Measurements from ENCODE around the gene SLC3A2. TPM values are rescaled to one million over a fixed set of nuclear protein-coding genes. Genes with fewer than 3 reads are reported as not detected.
A peak's percentile ranks its signal among the peaks of the same experiment; 100 is the strongest.

SLC3A2 gene
- total and polyA plus RNA-seq, 2 of the 13 experiments (the other 11 are each of a cell fraction or from before 2014, with no cell fraction given): 213 to 226 TPM

DNA sequence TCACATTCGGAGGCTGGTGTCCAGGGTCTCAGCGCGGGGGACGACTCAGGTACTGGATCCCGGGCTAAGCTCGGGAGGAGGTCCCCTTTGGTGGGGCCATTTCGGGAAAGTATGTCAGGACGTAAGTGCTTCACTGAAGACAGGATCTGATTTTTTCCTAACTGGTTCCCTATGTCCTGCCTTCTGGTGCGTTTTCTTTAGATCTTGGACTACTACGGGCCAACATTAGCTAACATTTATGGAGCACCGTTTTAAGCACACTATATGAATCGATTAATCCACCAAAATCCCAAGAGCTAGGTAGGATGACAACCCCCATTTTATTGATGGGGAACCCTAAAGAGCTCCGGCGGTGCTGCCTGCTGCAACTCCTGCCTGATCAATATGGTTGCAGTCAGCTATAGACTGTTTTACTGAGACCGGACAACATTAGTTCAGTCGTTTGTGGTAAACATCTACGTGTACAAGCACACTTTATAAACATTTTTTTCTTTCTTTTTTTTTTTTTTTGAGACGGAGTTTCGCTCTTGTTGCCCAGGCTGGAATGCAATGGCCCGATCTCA, 24.3 kb upstream of the SLC3A2 start (continued):
- TF ChIP-seq, protein P1, sequence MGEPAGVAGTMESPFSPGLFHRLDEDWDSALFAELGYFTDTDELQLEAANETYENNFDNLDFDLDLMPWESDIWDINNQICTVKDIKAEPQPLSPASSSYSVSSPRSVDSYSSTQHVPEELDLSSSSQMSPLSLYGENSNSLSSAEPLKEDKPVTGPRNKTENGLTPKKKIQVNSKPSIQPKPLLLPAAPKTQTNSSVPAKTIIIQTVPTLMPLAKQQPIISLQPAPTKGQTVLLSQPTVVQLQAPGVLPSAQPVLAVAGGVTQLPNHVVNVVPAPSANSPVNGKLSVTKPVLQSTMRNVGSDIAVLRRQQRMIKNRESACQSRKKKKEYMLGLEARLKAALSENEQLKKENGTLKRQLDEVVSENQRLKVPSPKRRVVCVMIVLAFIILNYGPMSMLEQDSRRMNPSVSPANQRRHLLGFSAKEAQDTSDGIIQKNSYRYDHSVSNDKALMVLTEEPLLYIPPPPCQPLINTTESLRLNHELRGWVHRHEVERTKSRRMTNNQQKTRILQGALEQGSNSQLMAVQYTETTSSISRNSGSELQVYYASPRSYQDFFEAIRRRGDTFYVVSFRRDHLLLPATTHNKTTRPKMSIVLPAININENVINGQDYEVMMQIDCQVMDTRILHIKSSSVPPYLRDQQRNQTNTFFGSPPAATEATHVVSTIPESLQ (CRISPR knock-in tag; conservative IDR thresholded peaks at IDR 0.05): no peak
- TF ChIP-seq ZNF619 (CRISPR knock-in tag; IDR thresholded peaks at IDR 0.05): no peak
- no peak for TF ChIP-seq ZBTB3 (CRISPR knock-in tag; IDR thresholded peaks at IDR 0.05; ENCODE audit: borderline replicate concordance, low read depth)
- no peak for TF ChIP-seq TCF12 (IDR thresholded peaks at IDR 0.05)
- no peak for TF ChIP-seq TCF12 (CRISPR knock-in tag; IDR thresholded peaks at IDR 0.05)
- TF ChIP-seq ZMYM3 (CRISPR knock-in tag; IDR thresholded peaks at IDR 0.05): no peak
- TF ChIP-seq SMAD9 (CRISPR knock-in tag; IDR thresholded peaks at IDR 0.05): peak; percentile 13; the same call in 1 of the 2 replicates
- no peak for TF ChIP-seq RBFOX2 (IDR thresholded peaks at IDR 0.05; ENCODE audit: low read depth, low read length)
- no peak for TF ChIP-seq ZBTB7A (CRISPR knock-in tag; IDR thresholded peaks at IDR 0.05)
- no peak for TF ChIP-seq SIN3A (IDR thresholded peaks at IDR 0.05; ENCODE audit: borderline replicate concordance, low read depth, low read length)
- TF ChIP-seq ZNF546 (CRISPR knock-in tag; conservative IDR thresholded peaks at IDR 0.05): no peak
- no peak for TF ChIP-seq ZNF672 (CRISPR knock-in tag; IDR thresholded peaks at IDR 0.05)
- no peak for TF ChIP-seq ZNF572 (CRISPR knock-in tag; IDR thresholded peaks at IDR 0.05)
- no peak for TF ChIP-seq NFYC (CRISPR knock-in tag; IDR thresholded peaks at IDR 0.05)
- no peak for TF ChIP-seq ZNF44 (CRISPR knock-in tag; IDR thresholded peaks at IDR 0.05)
- no peak for TF ChIP-seq TGIF2 (CRISPR knock-in tag; IDR thresholded peaks at IDR 0.05)
- no peak for TF ChIP-seq ZSCAN12 (CRISPR knock-in tag; IDR thresholded peaks at IDR 0.05)
- TF ChIP-seq, protein P2, sequence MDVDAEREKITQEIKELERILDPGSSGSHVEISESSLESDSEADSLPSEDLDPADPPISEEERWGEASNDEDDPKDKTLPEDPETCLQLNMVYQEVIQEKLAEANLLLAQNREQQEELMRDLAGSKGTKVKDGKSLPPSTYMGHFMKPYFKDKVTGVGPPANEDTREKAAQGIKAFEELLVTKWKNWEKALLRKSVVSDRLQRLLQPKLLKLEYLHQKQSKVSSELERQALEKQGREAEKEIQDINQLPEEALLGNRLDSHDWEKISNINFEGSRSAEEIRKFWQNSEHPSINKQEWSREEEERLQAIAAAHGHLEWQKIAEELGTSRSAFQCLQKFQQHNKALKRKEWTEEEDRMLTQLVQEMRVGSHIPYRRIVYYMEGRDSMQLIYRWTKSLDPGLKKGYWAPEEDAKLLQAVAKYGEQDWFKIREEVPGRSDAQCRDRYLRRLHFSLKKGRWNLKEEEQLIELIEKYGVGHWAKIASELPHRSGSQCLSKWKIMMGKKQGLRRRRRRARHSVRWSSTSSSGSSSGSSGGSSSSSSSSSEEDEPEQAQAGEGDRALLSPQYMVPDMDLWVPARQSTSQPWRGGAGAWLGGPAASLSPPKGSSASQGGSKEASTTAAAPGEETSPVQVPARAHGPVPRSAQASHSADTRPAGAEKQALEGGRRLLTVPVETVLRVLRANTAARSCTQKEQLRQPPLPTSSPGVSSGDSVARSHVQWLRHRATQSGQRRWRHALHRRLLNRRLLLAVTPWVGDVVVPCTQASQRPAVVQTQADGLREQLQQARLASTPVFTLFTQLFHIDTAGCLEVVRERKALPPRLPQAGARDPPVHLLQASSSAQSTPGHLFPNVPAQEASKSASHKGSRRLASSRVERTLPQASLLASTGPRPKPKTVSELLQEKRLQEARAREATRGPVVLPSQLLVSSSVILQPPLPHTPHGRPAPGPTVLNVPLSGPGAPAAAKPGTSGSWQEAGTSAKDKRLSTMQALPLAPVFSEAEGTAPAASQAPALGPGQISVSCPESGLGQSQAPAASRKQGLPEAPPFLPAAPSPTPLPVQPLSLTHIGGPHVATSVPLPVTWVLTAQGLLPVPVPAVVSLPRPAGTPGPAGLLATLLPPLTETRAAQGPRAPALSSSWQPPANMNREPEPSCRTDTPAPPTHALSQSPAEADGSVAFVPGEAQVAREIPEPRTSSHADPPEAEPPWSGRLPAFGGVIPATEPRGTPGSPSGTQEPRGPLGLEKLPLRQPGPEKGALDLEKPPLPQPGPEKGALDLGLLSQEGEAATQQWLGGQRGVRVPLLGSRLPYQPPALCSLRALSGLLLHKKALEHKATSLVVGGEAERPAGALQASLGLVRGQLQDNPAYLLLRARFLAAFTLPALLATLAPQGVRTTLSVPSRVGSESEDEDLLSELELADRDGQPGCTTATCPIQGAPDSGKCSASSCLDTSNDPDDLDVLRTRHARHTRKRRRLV (CRISPR knock-in tag; IDR thresholded peaks at IDR 0.05): 0 out of 2 replicates have a peak, but pooled peaks have one; percentile 12
- no peak; the same call in 1 of the 2 replicates for TF ChIP-seq ELF4 (CRISPR knock-in tag; IDR thresholded peaks at IDR 0.05; ENCODE audit: borderline replicate concordance)
- TF ChIP-seq, protein P3, sequence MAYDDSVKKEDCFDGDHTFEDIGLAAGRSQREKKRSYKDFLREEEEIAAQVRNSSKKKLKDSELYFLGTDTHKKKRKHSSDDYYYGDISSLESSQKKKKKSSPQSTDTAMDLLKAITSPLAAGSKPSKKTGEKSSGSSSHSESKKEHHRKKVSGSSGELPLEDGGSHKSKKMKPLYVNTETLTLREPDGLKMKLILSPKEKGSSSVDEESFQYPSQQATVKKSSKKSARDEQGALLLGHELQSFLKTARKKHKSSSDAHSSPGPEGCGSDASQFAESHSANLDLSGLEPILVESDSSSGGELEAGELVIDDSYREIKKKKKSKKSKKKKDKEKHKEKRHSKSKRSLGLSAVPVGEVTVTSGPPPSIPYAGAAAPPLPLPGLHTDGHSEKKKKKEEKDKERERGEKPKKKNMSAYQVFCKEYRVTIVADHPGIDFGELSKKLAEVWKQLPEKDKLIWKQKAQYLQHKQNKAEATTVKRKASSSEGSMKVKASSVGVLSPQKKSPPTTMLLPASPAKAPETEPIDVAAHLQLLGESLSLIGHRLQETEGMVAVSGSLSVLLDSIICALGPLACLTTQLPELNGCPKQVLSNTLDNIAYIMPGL (CRISPR knock-in tag; IDR thresholded peaks at IDR 0.05; ENCODE audit: borderline replicate concordance in 1 of 2, low read depth in 1 of 2): 0 out of 4 replicates have a peak, but pooled peaks of 1 of the 2 experiments have one; percentile 12
- TF ChIP-seq MAZ (IDR thresholded peaks at IDR 0.05; ENCODE audit: borderline replicate concordance, low read depth, low read length): 0 out of 2 replicates have a peak, but pooled peaks have one; percentile 5
- TF ChIP-seq MAZ (CRISPR knock-in tag; IDR thresholded peaks at IDR 0.05; ENCODE audit: low read depth): no peak
- peak; percentile 11 for TF ChIP-seq JARID2 (CRISPR knock-in tag; IDR thresholded peaks at IDR 0.05; ENCODE audit: insufficient replicate concordance)
